ENCODE results near the gene IRF2.

DNA sequence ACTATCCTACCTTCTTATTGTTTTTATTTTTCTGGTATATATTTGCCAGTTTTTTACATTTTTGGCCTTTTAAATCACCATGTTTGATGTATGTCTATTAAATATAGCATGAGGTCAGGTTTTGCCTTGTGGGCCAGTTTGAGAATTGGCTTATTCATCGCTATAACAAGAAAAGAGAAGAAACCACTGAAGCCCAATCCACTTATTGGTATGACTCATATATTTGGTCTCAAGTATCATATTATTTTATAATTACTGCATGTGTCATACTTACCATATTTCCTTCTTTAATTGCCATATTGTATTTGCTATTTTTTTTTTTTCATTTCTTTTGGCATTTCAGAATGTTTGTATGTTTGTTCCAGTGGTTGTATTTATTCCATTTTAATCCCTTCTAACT lies 99.3 kb downstream of the IRF2 start:
- TF ChIP-seq CTCF (IDR thresholded peaks at IDR 0.05) (no peak), POLR2A (IDR thresholded peaks at IDR 0.05) (no peak)

All from adrenal gland (tissue), 5 donors.